Activated B cell treated with CpG ODN at 0.5 μM for 24 hours (primary cell): ENCODE results near the gene ZC3H13. TPM values are rescaled to one million over a fixed set of nuclear protein-coding genes. Genes with fewer than 3 reads are reported as not detected.
"Not testable (repeated sequence)": the region's sequence is repeated elsewhere in the genome, so short reads cannot be mapped to it uniquely, and the experiment has no call there.

ENCODE experiments used
- ATAC-seq: fragments of 200-7000 bp; cut with Tn5 transposase; one replicate; pipeline ENCODE4 v1.10.0; 2021; ENCODE audit warnings: low read depth, mild to moderate bottlenecking, moderate library complexity
- CTCF ChIA-PET: fragments of 350-600 bp; sonication (Branson Sonifier 250); formaldehyde crosslinking; loops from one replicate; lab custom pipeline; 2021; ENCODE audit warnings: antibody characterized with exemption; lab: Charles Lee
- POLR2A ChIA-PET: fragments of 350-600 bp; sonication (Branson Sonifier 250); formaldehyde crosslinking; loops from one replicate; lab custom pipeline; 2021; ENCODE audit warnings: antibody characterized with exemption; lab: Charles Lee
- DNase-seq: peaks from one replicate; pipeline ENCODE4 v3.0.0; 2022
- H3K27ac Mint-ChIP-seq: one replicate; pipeline ENCODE4 v1.8.0; 2020; ENCODE audit warnings: mixed read lengths
- H3K27me3 Mint-ChIP-seq: one replicate; pipeline ENCODE4 v1.8.0; 2021; ENCODE audit warnings: mixed read lengths
- H3K36me3 Mint-ChIP-seq: one replicate; pipeline ENCODE4 v1.8.0; 2021; ENCODE audit warnings: low read depth, mixed read lengths
- H3K4me1 Mint-ChIP-seq: one replicate; pipeline ENCODE4 v1.8.0; 2021; ENCODE audit warnings: mixed read lengths
- H3K4me3 Mint-ChIP-seq: one replicate; pipeline ENCODE4 v1.8.0; 2020; ENCODE audit warnings: mild to moderate bottlenecking, mixed read lengths
- H3K9me3 Mint-ChIP-seq: one replicate; pipeline ENCODE4 v1.8.0; 2020; ENCODE audit warnings: mixed read lengths
- CTCF ChIP-seq: fragments of 200-600 bp; IDR thresholded peaks from one replicate; pipeline ENCODE4 v1.8.0; 2022; ENCODE audit warnings: antibody characterized with exemption, mild to moderate bottlenecking
- intact Hi-C: fragments of 100-400 bp; cut with micrococcal nuclease; formaldehyde crosslinking; loops from one replicate; pipeline ENCODE4 v1.15.1; 2024
- total RNA-seq: library from RNA; stranded (reverse); gene quantifications from 2 replicates; pipeline ENCODE4 v1.2.3, GENCODE V29; 2022

ZC3H13 gene
- total RNA-seq, 1 donor from 2014 or later: 48.7 TPM

- ChIA-PET POLR2A (no interaction called here), CTCF (no interaction called here)
- H3K36me3 Mint-ChIP-seq: peaks cover 86% of the 10 kb centered on the region
- no peaks in the 10 kb centered on the region for H3K27me3 Mint-ChIP-seq
- ATAC-seq (no peak), DNase-seq (no peak)
- no peak for TF ChIP-seq CTCF
- H3K4me3 Mint-ChIP-seq: no peak overlapping the region
- no peak overlapping the region for H3K27ac Mint-ChIP-seq
- H3K9me3 Mint-ChIP-seq: peaks cover 2% of the 10 kb centered on the region
- intact Hi-C loops: no loop called here
- H3K4me1 Mint-ChIP-seq: peaks cover 13% of the 10 kb centered on the region
Observed at GRCh38 chr13:46004491-46004890, 48.1 kb downstream of the ZC3H13 start.

- Mint-ChIP-seq H3K4me1 (no peaks in the 10 kb centered on the region), H3K36me3 (peaks cover 62% of the 10 kb centered on the region), H3K27me3 (no peaks in the 10 kb centered on the region), H3K27ac (no peak overlapping the region), H3K4me3 (no peak overlapping the region), H3K9me3 (no peaks in the 10 kb centered on the region)
- no peak for TF ChIP-seq CTCF
- intact Hi-C loops: no loop called here
- POLR2A ChIA-PET: no interaction called here
- no peak for ATAC-seq
- CTCF ChIA-PET: no interaction called here
- no peak for DNase-seq
Observed at GRCh38 chr13:45996631-45997030, 55.9 kb downstream of the ZC3H13 start.

GRCh38 chr13:45995245-45995644 lies 57.3 kb downstream of the ZC3H13 start:
- Mint-ChIP-seq H3K4me3 (no peak overlapping the region), H3K27me3 (no peaks in the 10 kb centered on the region), H3K9me3 (no peaks in the 10 kb centered on the region), H3K27ac (no peak overlapping the region), H3K36me3 (peaks cover 55% of the 10 kb centered on the region), H3K4me1 (no peaks in the 10 kb centered on the region)
- no peak for DNase-seq
- no peak for TF ChIP-seq CTCF
- POLR2A ChIA-PET: no interaction called here
- no peak for ATAC-seq
- CTCF ChIA-PET: no interaction called here
- intact Hi-C loops: no loop called here

- no peak for ATAC-seq
- intact Hi-C loops: no loop called here
- no peak for DNase-seq
- ChIA-PET POLR2A (no interaction called here), CTCF (no interaction called here)
- no peaks in the 10 kb centered on the region for H3K4me1 Mint-ChIP-seq
- no peak for TF ChIP-seq CTCF
- H3K4me3 Mint-ChIP-seq: no peak overlapping the region
- H3K9me3 Mint-ChIP-seq: no peaks in the 10 kb centered on the region
- peaks cover 50% of the 10 kb centered on the region for H3K36me3 Mint-ChIP-seq
- no peaks in the 10 kb centered on the region for H3K27me3 Mint-ChIP-seq
- no peak overlapping the region for H3K27ac Mint-ChIP-seq
Observed at GRCh38 chr13:45994752-45995151, 57.8 kb downstream of the ZC3H13 start.

- no peaks in the 10 kb centered on the region for H3K27me3 Mint-ChIP-seq
- no peaks in the 10 kb centered on the region for H3K9me3 Mint-ChIP-seq
- POLR2A ChIA-PET: no interaction called here
- intact Hi-C loops: no loop called here
- ATAC-seq (no peak), DNase-seq (no peak)
- no peaks in the 10 kb centered on the region for H3K4me1 Mint-ChIP-seq
- no peak for TF ChIP-seq CTCF
- CTCF ChIA-PET: no interaction called here
- H3K36me3 Mint-ChIP-seq: peaks cover 59% of the 10 kb centered on the region
- H3K27ac Mint-ChIP-seq: no peak overlapping the region
- no peak overlapping the region for H3K4me3 Mint-ChIP-seq
Observed at GRCh38 chr13:45989607-45990006, 62.9 kb downstream of the ZC3H13 start.

GRCh38 chr13:45981127-45981526 lies 71.4 kb downstream of the ZC3H13 start:
- H3K27ac Mint-ChIP-seq, H3K4me3 Mint-ChIP-seq, H3K27me3 Mint-ChIP-seq, H3K4me1 Mint-ChIP-seq, ATAC-seq, POLR2A ChIA-PET, intact Hi-C loops, CTCF ChIA-PET, DNase-seq, H3K9me3 Mint-ChIP-seq: not testable (repeated sequence)
- H3K36me3 Mint-ChIP-seq: peaks cover 75% of the 10 kb centered on the region
